Activated CD8-positive, alpha-beta memory T cell treated with anti-CD3 and anti-CD28 coated beads for 4 hours (primary cell): ENCODE results near the gene BCAT1.
"Not testable (repeated sequence)": the region's sequence is repeated elsewhere in the genome, so short reads cannot be mapped to it uniquely, and the experiment has no call there.

Experiments used
- DNase-seq, 2 donors: peaks; one replicate each; pipeline ENCODE4 v3.0.0-alpha.2; 2020; ENCODE audit warnings: low read depth in 2 of 2

BCAT1 gene

DNA sequence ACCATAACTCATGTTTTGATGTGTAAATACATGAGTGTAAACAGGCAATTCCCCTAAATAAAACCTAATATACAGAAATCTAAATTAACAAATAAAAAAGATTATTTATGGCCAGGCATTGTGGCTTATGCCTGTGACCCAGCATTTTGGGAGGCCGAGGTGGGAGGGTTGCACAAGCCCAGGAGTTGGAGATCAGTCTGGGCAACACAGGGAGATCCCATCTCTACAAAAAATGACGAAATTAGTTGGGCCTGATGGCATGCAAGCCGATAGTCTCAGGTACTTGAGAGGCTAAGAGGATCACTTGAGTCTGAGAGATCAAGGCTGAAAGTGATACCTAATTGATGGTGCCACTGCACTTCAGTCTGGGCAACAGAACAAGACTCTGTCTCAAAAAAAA lies 48.7 kb downstream of the BCAT1 start:
- no peak for DNase-seq

DNA sequence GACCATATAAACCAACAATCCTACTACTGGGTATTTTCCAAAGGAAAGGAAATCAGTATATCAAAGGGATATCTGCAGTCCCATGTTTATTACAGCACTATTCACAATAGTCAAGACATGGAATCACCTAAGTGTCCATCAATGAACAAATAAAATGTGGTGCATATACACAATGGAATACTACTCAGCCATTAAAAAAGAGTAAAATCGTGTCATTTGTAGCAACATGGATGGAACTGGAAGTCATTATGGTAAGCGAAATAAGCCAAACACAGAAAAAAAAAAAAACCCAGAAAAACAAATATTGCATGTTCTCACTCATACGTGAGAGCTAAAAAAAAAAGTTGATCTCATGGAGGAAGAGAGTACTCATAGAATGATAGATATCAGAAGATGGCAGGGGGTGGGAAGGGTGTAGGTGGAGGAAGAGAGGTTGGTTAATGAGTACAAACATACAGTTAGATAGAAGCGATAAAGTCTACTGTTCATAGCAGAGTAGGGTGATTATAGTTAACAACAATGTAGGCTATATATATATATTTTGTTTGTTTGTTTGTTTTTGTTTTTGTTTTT lies 49.3 kb downstream of the BCAT1 start:
- no peak for DNase-seq

DNA sequence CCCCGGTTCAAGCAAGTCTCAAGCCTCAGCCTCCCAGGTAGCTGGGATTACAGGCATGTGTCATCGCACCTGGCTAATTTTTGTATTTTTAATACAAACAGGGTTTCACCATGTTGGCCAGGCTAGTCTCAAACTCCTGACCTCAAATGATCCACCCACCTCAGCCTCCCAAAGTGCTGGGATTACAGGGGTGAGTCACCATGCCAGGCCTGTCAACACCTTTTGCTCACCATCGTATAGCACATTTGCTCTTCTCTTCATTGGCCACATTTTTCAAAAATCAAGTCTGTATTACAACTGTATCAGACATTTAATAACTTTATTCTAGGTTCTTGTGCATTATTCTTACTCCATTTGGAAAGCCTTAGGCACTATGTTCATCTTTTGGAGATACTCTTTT lies 50.3 kb downstream of the BCAT1 start:
- DNase-seq = no peak

DNA sequence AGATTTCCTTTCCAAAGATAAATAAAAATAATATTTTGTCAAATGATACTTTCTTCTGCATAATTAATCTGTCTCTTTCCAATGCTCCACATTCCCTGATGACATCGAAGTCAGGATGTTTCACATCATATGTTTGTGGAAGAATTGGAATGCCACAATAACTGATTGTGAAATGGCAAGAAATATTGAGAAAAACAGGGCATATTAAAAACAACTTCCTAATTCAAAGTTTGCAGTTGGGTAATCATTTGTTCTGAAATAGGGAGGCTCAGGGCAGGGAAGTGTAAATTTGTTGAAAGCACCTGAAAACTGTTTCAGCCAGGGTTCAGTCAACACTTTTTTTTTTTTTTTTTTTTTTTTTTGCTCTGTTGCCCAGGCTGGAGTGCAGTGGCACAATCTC lies 50.7 kb downstream of the BCAT1 start:
- no peak for DNase-seq

DNA sequence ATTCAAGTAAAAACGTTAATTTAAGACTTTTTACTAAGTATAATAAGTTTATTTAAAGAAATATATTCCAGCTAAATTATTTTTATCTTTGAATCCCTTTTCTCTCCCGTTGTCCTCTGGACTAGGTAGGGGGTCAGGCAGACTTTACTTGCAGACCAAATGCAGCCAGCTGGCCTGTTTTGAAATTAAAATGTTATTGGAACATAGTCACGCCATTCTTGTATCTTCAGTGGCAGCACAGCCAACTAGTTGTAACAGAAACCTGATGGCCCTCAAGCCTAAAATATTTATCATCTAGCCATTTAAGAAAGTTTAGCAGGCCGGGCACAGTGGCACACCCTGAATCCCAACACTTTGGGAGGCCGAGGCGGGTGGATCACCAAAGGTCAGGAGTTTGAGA lies 52.7 kb downstream of the BCAT1 start:
- DNase-seq = no peak

DNA sequence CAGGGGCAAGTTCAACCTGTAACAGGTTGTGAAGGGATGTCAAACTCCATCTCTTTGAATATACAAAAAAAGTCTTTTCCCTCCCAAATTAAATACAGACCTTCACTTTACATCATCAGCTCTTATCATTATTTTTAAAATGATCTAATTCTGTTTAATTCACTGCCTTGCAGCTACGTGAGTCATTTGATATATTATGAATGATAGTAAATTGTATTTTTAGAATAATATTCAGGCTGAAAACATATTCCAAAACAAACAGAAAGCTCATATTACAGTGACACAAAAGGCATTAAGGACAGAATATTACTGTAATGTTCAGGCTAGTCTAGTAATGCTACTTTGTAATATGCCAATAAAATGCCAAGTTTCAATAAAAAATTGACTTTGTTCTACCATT lies 53.3 kb downstream of the BCAT1 start:
- no peak for DNase-seq

DNA sequence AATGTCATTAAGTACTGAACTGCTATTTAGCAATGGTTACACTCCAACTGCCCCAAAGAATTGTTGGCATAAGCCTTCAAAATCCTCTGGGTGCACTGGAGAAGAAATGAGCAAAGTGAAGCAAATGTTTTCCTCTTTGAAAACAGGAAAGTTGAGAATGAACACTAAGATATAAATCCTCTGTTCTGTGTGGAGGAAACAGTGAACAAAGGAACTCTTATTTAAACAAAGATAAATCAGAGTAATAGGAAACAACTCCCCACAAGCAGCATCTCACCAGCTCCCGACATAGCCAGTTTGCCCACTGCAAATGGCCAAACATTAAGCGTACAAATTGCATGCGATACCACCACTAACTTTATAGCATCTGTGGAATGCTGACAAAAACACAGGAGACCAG lies 54.0 kb downstream of the BCAT1 start:
- DNase-seq = no peak

DNA sequence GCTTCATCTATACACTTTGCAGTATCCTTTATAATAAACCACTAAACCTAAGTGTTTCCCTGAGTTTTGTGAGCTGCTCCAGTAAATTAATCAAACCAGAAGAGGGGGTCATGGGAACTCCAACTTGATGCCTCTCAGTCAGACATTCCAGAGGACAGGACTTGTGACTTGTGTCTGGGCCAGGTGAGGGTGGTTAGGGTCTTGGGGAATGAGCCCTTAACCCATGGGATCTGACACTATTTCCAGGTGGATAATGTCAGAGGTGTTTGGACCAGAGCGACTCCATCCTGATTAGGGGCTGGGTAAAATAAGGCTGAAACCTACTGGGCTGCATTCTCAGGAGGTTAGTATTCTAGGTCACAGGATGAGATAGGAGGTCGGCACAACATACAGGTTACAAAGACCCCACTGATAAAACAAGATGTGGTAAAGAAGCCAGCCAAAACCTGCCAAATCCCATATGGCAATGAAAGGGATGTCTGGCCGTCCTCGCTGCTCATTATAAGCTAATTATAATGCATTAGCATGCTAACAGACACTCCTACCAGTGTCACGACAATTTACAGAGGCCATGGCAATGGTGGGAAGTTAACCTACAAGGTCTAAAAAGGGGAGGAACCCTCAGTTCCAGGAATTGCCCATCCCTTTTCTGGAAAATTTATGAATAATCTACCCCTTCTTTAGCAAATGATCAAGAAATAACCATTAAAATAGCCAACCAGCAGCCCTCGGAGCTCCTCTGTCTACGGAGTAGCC lies 58.7 kb downstream of the BCAT1 start:
- DNase-seq = no peak

DNA sequence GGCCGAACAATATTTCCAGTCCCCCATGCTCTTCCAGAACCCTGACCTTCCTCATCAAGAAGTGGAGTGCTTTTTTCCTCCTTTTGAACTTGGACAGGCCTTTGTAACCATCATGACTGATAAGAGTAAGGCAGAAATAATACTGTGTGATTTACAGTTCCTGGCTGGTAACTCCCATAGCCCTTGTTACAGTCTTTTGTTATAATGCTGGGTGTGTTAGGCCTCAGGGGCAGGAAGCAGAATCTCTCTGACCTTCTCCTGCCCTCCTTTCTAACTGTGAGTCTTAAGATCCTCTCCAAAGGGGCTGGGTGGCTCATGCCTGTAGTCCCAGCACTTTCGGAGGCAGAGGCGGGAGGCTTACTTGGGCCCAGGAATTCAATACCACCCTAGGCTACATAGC lies 59.5 kb downstream of the BCAT1 start:
- DNase-seq = no peak

DNA sequence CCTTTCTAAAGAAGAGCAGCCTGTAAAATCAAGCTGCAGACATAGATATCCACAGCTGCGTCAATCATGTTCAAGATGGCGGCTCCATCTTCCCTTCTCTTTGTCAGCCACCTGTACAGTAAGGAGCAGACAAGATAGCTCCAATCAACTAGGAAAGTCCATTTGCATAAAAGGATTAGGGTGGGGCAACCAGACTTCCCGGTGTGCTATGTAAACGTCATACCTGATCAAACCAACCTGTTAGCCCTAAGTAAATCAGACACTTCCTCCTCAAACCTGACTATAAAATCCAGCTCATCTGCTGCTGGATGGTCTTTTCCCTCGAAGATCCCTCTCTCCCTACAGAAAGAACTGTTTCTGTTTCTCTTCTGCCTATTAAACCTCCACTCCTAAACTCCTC lies 60.1 kb downstream of the BCAT1 start:
- DNase-seq = no peak

DNA sequence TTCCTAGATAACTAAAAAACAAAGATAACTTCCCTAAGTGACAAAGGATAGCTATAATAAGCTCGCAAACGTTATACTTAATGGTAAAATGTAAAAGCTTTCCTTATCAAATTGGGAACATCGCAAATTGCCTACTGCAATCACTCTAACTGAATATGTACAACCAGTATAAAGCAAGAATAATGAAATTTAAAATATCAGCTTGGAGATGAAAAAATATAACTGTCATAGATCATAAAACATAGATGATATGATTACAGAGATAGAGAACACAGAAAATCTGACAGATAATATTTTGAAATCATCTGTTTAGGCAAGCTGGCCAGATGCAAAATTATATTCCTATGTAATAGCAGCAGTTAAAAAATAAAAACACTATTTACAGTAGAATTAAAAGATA lies 64.0 kb downstream of the BCAT1 start:
- DNase-seq = no peak

DNA sequence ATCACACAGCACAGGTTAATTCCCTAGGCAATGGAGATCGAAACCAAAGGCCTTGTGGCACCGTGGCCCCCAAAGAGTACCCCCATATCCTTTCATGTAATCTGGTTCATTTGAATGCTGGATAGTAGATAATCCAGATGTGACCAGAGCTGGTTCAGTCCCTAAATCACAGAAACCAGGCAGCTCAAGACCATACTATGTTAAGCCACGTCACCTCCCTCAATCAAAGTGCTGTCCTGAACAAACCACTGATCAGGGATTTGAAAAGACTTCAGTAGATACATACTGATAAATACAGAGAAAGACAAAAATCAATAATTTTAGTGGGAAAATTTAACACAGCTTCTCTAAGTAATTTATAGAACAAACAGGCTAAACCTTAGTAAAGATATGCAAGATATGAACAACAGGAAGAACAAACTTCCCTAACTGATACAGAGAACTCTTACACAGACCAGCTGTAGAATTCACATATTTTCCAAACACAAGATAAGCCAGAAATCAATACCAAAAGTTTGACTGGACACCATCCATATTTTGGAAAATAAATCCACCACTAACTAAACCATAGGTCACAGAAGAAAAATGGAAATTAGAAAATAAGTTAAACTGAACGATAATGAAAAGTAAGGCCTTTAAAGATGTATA lies 67.1 kb downstream of the BCAT1 start:
- DNase-seq = no peak

DNA sequence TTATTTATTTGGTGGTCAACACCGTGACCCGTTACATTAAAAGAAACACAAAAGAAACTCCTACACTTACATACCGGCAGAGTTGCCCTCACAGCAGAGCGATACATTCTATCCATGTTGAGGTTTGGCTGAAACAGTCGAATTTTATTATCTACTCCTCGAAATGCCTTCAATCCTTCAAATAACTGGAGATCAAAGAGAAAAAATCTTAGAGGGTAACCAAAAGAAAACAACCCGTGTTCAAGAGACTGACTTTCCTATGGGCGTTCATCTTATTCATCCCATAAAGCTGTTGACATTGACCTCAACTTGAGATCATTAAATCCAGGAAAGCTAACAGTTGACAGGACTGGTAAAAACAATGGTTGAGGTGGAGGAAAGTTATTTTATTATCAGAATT lies 67.7 kb downstream of the BCAT1 start:
- no peak for DNase-seq

DNA sequence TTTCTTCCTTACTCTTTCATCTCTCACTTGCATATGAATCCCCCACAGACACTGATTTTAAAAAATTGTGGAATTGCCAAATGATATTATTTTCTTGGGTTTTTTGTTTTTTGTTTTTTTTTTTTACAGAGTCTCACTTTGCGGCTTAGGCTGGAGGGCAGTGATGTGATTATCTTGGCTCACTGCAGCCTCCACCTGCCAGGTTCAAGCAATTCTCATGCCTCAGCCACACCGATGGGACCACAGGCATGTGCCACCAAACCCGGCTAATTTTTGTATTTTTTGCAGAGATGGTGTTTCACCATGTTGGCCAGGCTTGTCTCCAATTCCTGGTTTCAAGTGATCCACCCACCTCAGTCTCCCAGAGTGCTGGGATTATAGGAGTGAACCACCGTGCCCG lies 68.2 kb downstream of the BCAT1 start:
- no peak for DNase-seq

DNA sequence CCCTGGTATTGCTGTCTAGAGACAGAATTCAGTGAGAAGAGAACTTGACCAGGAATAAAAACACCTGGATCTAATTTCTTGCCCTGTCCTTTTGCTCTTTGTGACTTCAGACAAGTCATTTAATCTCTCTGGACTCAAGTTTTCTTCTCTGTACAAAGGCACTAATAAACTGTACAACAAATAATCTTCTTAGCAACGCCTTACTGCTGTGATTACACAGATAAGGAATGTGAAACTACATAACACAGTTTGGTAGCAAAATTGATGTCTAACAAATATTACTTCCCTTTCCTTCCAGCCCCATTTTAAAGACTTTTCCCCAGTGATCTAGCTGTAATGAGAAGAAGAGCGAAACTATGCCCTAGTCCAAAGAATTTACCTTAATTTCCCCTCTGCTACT lies 69.3 kb downstream of the BCAT1 start:
- DNase-seq = no peak

DNA sequence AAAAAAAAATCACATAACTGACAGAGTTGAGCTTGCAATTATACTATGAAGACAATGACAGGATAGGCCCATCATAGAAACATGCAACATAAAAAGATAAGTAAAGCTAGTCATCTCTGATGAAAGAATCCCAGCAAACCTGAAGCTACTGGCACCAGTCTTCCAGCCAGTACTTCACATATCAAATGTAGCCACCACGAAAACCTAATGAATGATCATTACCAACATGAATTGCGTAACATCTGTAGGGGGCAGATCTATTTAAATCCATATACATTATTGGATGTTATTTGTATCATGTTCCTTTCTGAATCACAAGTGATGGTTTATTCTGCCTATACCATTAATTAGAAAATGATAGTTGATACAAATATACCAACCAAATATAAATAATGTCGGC lies 73.9 kb downstream of the BCAT1 start:
- DNase-seq = no peak

DNA sequence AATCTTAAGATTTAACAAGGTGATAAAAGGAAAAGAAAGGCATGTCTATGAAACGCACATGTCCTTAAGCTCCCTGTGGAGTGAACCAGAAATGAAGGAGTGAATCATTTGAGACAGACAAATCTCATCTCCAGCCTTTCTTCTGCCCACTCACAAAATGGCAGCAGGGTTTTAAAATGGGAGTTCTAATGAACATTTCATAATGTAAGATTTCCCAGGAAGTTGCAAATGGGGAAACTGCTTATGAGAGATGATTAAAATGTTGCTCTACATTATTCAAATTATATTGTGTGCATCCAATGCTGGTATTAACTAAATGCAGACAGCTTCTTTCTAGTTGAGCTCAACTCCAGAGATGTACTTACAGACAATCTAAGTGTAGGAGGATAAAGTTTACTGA lies 76.7 kb downstream of the BCAT1 start:
- DNase-seq = no peak

DNA sequence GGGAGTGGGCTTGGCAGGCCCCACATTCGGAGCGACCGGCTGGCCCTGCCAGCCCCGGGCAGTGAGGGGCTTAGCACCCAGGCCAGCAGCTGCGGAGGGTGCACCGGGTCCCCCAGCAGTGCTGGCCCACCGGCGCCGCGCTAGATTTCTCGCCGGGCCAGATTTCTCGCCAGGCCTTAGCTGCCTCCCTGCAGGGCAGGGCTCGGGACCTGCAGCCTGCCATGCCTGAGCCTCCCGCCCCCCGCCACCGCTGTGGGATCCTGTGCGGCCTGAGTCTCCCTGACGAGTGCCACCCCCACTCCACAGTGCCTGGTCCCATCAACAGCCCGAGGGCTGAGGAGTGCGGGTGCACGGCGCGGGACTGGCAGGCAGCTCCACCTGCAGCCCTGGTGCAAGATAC lies 82.8 kb downstream of the BCAT1 start:
- DNase-seq = not testable (repeated sequence)

DNA sequence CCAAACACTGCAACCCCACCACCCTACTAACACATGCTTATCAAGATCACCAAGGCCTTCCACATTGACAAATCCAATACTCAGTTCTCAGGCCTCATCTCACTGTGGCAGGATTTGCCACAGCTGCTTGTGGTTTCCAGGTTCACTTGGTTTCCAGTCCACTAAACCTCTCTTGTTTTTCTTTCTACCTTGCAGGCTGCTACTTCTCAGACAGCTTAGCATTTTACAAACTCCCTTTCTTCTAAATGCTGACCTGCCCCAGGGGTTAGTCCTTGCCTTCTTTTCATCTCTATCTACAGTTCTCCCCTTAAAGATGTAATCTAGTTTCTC lies 84.1 kb downstream of the BCAT1 start:
- DNase-seq = no peak

DNA sequence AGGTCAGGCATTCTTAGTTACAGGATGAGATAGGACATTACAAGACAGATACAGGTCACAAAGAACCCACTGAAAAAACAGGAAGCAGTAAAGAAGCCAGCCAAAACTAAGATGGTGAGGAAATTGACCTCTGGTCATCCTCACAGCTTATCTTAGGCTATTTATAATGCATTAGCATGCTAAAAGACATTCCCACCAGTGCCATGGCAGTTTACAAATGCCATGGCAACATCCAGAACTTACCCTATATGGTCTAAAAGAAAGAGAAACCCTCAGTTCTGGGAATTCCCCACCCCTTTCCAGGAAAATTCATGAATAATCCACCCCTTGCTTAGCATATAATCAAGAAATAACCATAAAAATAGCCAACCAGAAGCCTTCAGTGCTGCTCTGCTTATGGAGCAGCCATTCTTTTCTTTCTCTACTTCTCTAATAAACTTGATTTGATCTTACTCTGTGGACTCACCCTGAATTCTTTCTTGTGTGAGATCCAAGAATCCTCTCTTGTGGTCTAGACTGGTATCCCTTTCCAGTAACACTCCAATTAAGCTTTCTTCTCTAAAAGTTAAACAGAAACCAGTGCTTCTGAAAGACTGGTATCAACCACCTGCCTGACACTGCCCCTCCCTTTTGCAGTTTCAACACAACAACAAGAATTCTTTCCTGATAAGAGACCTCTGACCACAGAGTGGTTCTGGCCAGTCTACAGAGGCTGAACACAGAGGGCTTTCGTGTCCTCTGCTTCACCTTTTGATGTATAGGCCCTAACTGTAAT lies 86.9 kb downstream of the BCAT1 start:
- no peak for DNase-seq

DNA sequence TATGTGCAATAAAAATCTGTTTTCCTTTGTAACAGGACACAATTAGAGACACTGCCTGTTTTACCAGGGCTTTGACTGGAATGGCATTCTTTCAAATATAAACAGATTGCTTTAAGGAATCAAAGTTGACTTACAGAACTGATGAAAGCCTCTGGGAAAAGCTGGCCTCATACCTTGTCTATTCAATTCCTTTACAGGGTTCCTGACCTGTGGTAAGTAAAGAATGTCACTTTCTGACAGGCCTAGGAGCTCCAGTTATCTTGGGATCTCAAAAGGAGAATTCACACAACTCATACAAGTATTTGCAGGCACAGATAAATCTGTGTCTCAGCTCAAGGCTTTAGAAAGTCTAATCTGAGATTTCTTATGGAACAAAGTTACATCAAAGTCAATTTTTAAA lies 88.4 kb downstream of the BCAT1 start:
- no peak for DNase-seq

DNA sequence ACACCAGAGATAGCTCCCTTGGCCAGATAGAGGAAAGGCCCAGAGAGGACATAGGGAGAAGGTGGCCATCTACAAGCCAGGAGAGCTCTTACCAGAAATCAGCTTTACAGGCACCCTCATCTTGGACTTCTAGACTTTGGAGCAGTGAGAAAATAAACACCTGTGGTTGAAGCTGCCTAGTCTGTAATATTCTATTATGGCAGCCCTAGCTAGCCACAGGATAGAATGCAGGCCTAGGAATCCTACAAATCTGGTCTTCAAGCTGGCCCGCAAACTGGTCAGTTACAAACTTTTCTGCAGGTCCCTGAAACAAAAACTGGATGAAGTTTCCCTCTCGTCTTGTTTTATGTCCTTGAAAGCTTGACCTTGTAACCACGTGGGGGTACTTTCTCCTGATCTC lies 92.4 kb downstream of the BCAT1 start:
- DNase-seq = no peak

DNA sequence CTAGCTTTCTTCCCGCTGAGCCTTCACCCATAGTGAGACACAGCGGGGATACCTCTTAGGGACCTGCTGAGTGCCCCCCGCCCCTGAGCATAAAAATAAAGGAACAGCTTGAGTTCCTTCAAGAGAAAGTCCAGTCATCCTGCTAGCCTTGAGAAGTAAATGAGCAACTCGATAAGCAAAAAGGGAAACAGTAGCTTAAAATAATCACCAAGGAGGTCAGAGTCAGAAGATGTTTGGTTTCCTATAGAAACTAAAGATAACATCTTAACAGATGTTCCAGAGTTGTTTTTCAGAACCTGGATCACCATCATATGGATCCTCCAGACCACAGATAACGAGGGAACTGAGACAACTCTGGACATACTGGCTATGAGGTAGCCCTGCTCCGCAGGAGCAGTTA lies 94.0 kb downstream of the BCAT1 start:
- DNase-seq = no peak
